ENCODE results near the gene TSC1.

- TF ChIP-seq CTCF (IDR thresholded peaks at IDR 0.05; ENCODE audit: extremely low read depth in 1 of 2, insufficient read depth in 1 of 2, low read depth in 1 of 2, low read length in 2 of 2) (no peak), POLR2A (IDR thresholded peaks at IDR 0.05; ENCODE audit: low read depth, low read length) (no peak), GATA2 (IDR thresholded peaks at IDR 0.05; ENCODE audit: insufficient read depth, insufficient read length, low read depth, low read length) (no peak), POLR2AphosphoS5 (IDR thresholded peaks at IDR 0.05; ENCODE audit: insufficient read depth, low read depth, low read length) (no peak), MYC (IDR thresholded peaks at IDR 0.05; ENCODE audit: low read depth, low read length) (no peak), EZH2 (IDR thresholded peaks at IDR 0.05; ENCODE audit: borderline replicate concordance, low read depth, low read length, severe bottlenecking) (no peak)
Measured at GRCh38 chr9:132942541-132943182, 1.8 kb downstream of the TSC1 start.
